H9 (cell line): ENCODE data around the gene TRAF3IP1. TPM values are rescaled to one million over a fixed set of nuclear protein-coding genes. Genes with fewer than 3 reads are reported as not detected.
A peak's percentile ranks its signal among the peaks of the same experiment; 100 is the strongest.
"Not testable (repeated sequence)": the region's sequence is repeated elsewhere in the genome, so short reads cannot be mapped to it uniquely, and the experiment has no call there.

Experiments
- DNase-seq: peaks from one replicate; pipeline ENCODE4 v3.0.0-alpha.2; 2017
- H2AFZ ChIP-seq: one replicate; pipeline ENCODE4 v1.6.1; 2013; ENCODE audit warnings: mild to moderate bottlenecking, low read length, control low read depth, moderate library complexity
- H2AK5ac ChIP-seq: 2 replicates; pipeline ENCODE4 v1.6.1; 2013; ENCODE audit warnings: low read length, control low read depth, mixed read lengths; ENCODE audit not compliant: insufficient read length
- H2BK120ac ChIP-seq: one replicate; pipeline ENCODE4 v1.6.1; 2013; ENCODE audit warnings: low read depth, mild to moderate bottlenecking, low read length, control low read depth, inconsistent platforms; ENCODE audit not compliant: poor library complexity, severe bottlenecking
- H2BK12ac ChIP-seq: 2 replicates; pipeline ENCODE4 v1.6.1; 2013; ENCODE audit warnings: low read length, control low read depth, mixed read lengths, low read depth; ENCODE audit not compliant: insufficient read length
- H2BK15ac ChIP-seq: 2 replicates; pipeline ENCODE4 v1.6.1; 2013; ENCODE audit warnings: low read depth, low read length, control low read depth
- H2BK20ac ChIP-seq: one replicate; pipeline ENCODE4 v1.6.1; 2013; ENCODE audit warnings: low read depth, mild to moderate bottlenecking, low read length, control low read depth, inconsistent platforms; ENCODE audit not compliant: poor library complexity, severe bottlenecking
- H2BK5ac ChIP-seq: 2 replicates; pipeline ENCODE4 v1.6.1; 2013; ENCODE audit warnings: low read length, control low read depth, mixed read lengths; ENCODE audit not compliant: insufficient read length
- H3K14ac ChIP-seq: 2 replicates; pipeline ENCODE4 v1.6.1; 2013; ENCODE audit warnings: low read length, control low read depth; ENCODE audit not compliant: insufficient read depth
- H3K18ac ChIP-seq: 2 replicates; pipeline ENCODE4 v1.6.1; 2013; ENCODE audit warnings: low read depth, mild to moderate bottlenecking, mixed read lengths, low read length, control low read depth; ENCODE audit not compliant: insufficient read length
- H3K23ac ChIP-seq: 2 replicates; pipeline ENCODE4 v1.6.1; 2013; ENCODE audit warnings: low read length, control low read depth, mixed read lengths, low read depth; ENCODE audit not compliant: insufficient read length
- H3K23me2 ChIP-seq: 2 replicates; pipeline ENCODE4 v1.6.1; 2013; ENCODE audit warnings: low read depth, mild to moderate bottlenecking, mixed read lengths, low read length, control low read depth; ENCODE audit not compliant: insufficient read length, poor library complexity, severe bottlenecking
- H3K27ac ChIP-seq: 2 replicates; pipeline ENCODE4 v1.5.1; 2013; ENCODE audit warnings: low read length, control low read depth, mixed read lengths, low read depth; ENCODE audit not compliant: insufficient read length
- H3K27me3 ChIP-seq: 2 replicates; pipeline ENCODE4 v1.6.1; 2013; ENCODE audit warnings: low read length, control low read depth, inconsistent platforms; ENCODE audit not compliant: insufficient read depth
- H3K4ac ChIP-seq: 2 replicates; pipeline ENCODE4 v1.6.1; 2013; ENCODE audit warnings: low read depth, mild to moderate bottlenecking, control low read depth, inconsistent platforms, low read length, moderate library complexity
- H3K4me1 ChIP-seq: 2 replicates; pipeline ENCODE4 v1.6.1; 2013; ENCODE audit warnings: low read length, control low read depth, inconsistent platforms; ENCODE audit not compliant: insufficient read depth
- H3K4me2 ChIP-seq: 2 replicates; pipeline ENCODE4 v1.6.1; 2013; ENCODE audit warnings: low read length, control low read depth, mixed read lengths; ENCODE audit not compliant: insufficient read length, insufficient read depth
- H3K56ac ChIP-seq: 2 replicates; pipeline ENCODE4 v1.6.1; 2013; ENCODE audit warnings: low read depth, mild to moderate bottlenecking, mixed read lengths, low read length, control low read depth; ENCODE audit not compliant: insufficient read length
- H3K79me1 ChIP-seq: 2 replicates; pipeline ENCODE4 v1.6.1; 2013; ENCODE audit warnings: low read depth, mild to moderate bottlenecking, moderate library complexity, low read length, control low read depth, inconsistent platforms; ENCODE audit not compliant: insufficient read depth, poor library complexity, severe bottlenecking
- H3K79me2 ChIP-seq: 2 replicates; pipeline ENCODE4 v1.6.1; 2013; ENCODE audit warnings: low read length, control low read depth, inconsistent platforms; ENCODE audit not compliant: insufficient read depth
- H3K9ac ChIP-seq: 2 replicates; pipeline ENCODE4 v1.6.1; 2013; ENCODE audit warnings: low read length, control low read depth, mixed read lengths; ENCODE audit not compliant: insufficient read length; ENCODE audit errors: extremely low read depth
- H3K9me3 ChIP-seq: one replicate; pipeline ENCODE4 v1.6.1; 2013; ENCODE audit warnings: low read depth, low read length, inconsistent platforms; ENCODE audit not compliant: control insufficient read depth
- H3T11ph ChIP-seq: one replicate; pipeline ENCODE4 v1.6.1; 2013; ENCODE audit warnings: mild to moderate bottlenecking, low read length, control low read depth, inconsistent platforms
- H4K20me1 ChIP-seq: one replicate; pipeline ENCODE4 v1.6.1; 2013; ENCODE audit not compliant: control insufficient read depth, insufficient read length, insufficient read depth
- H4K5ac ChIP-seq: 2 replicates; pipeline ENCODE4 v1.6.1; 2013; ENCODE audit warnings: low read depth, mild to moderate bottlenecking, mixed read lengths, low read length, control low read depth; ENCODE audit not compliant: insufficient read length
- H4K8ac ChIP-seq: replicated peaks from 2 replicates; pipeline ENCODE4 v1.6.1; 2013; ENCODE audit warnings: low read length, control low read depth, mixed read lengths, low read depth; ENCODE audit not compliant: insufficient read length
- H4K91ac ChIP-seq: 2 replicates; pipeline ENCODE4 v1.6.1; 2013; ENCODE audit warnings: low read depth, mild to moderate bottlenecking, moderate library complexity, mixed read lengths, low read length, control low read depth; ENCODE audit not compliant: insufficient read length
- H3K27ac Mint-ChIP-seq, 3 experiments: 2 replicates in 2 of 3; 3 replicates in 1 of 3; pipeline ENCODE4 v1.8.0; 2020 to 2021; ENCODE audit warnings: mixed read lengths in 3 of 3, mild to moderate bottlenecking in 1 of 3, moderate library complexity in 1 of 3
- H3K27me3 Mint-ChIP-seq: 2 replicates; pipeline ENCODE4 v1.8.0; 2021; ENCODE audit warnings: low read depth, mild to moderate bottlenecking, moderate library complexity, mixed read lengths
- H3K36me3 Mint-ChIP-seq, 3 experiments: 2 replicates in 2 of 3; 3 replicates in 1 of 3; pipeline ENCODE4 v1.8.0; 2020 to 2021; ENCODE audit warnings: low read depth in 3 of 3, mixed read lengths in 3 of 3; ENCODE audit not compliant: insufficient read depth in 1 of 3
- H3K4me1 Mint-ChIP-seq, 2 experiments: 2 replicates each; pipeline ENCODE4 v1.8.0; 2020; ENCODE audit warnings: mixed read lengths in 2 of 2
- H3K4me3 Mint-ChIP-seq, 2 experiments: 2 replicates in 1 of 2; 3 replicates in 1 of 2; pipeline ENCODE4 v1.8.0; 2020 to 2021; ENCODE audit warnings: mild to moderate bottlenecking in 2 of 2, mixed read lengths in 2 of 2, moderate library complexity in 1 of 2
- H3K9me3 Mint-ChIP-seq, 2 experiments: 2 replicates in 1 of 2; 3 replicates in 1 of 2; pipeline ENCODE4 v1.8.0; 2020; ENCODE audit warnings: mild to moderate bottlenecking in 2 of 2, mixed read lengths in 2 of 2, moderate library complexity in 1 of 2
- WGBS: extraction: QIAGEN DNeasy Blood & Tissue Kit; methylation state at CpG from one replicate; pipeline ENCODE4 v1.1.7; 2013; ENCODE audit warnings: missing lambda C conversion rate, low lambda C conversion rate, mixed read lengths; ENCODE audit not compliant: insufficient read length; ENCODE audit errors: extremely low coverage; 5-methylcytosine and 5-hydroxymethylcytosine counted together
- total RNA-seq: library from RNA; stranded (reverse); gene quantifications from 2 replicates; pipeline ENCODE4 v1.2.1, GENCODE V29; 2021
- TF ChIP-seq, protein P1 (sequence below): fragments of 200-600 bp; sonication (generic); conservative IDR thresholded peaks from 3 replicates; pipeline ENCODE4 v1.8.0; 2021; ENCODE audit warnings: antibody characterized with exemption, mild to moderate bottlenecking

Gene TRAF3IP1
- total RNA-seq, 1 experiment from 2014 or later: 16.4 TPM

DNA sequence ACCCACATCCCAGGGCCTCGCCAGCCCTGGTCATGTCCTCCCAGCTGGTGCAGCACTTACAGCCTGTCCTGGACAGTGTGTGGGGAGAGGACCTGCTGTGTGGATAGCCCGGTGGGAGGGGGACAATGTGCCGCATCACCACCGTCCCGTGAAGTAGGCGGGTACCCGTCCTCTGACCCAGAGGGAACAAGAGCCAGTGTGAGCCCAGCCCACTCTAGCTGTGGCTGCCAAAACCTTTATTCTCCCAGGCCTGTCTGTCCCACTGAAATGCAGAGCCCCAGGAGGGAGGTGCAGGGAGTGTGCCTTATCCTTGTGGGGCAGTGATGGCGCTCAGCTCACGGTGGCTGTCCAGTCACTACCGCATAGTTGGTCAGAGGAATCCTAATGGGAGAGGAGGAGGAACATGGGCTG, 1.7 kb downstream of the TRAF3IP1 start:
- Histone ChIP-seq H2BK12ac (no peak overlapping the region), H3K79me2 (peaks cover 1% of the 10 kb centered on the region; the same call in 1 of the 2 replicates), H4K20me1 (no peaks in the 10 kb centered on the region), H3K27me3 (no peaks in the 10 kb centered on the region), H2BK15ac (no peak overlapping the region; the same call in 1 of the 2 replicates), H2AK5ac (no peak overlapping the region), H3K56ac (no peak overlapping the region), H4K5ac (no peak overlapping the region), H4K91ac (no peak overlapping the region), H3K9ac (no peak overlapping the region), H3K4me1 (peaks cover 3% of the 10 kb centered on the region; the same call in 1 of the 2 replicates), H3K9me3 (no peaks in the 10 kb centered on the region), H3K18ac (no peak overlapping the region), H3K4me2 (peak overlapping the region; percentile 88), H3T11ph (no peak overlapping the region), H3K4ac (no peak overlapping the region), H3K27ac (no peak overlapping the region), H2BK5ac (no peak overlapping the region), H3K23ac (no peak overlapping the region), H3K79me1 (no peaks in the 10 kb centered on the region), H3K23me2 (peaks cover 7% of the 10 kb centered on the region), H4K8ac (no peak overlapping the region), H3K14ac (no peak overlapping the region), H2AFZ (no peak overlapping the region), H2BK120ac (no peak overlapping the region), H2BK20ac (no peak overlapping the region)
- TF ChIP-seq, protein P1, sequence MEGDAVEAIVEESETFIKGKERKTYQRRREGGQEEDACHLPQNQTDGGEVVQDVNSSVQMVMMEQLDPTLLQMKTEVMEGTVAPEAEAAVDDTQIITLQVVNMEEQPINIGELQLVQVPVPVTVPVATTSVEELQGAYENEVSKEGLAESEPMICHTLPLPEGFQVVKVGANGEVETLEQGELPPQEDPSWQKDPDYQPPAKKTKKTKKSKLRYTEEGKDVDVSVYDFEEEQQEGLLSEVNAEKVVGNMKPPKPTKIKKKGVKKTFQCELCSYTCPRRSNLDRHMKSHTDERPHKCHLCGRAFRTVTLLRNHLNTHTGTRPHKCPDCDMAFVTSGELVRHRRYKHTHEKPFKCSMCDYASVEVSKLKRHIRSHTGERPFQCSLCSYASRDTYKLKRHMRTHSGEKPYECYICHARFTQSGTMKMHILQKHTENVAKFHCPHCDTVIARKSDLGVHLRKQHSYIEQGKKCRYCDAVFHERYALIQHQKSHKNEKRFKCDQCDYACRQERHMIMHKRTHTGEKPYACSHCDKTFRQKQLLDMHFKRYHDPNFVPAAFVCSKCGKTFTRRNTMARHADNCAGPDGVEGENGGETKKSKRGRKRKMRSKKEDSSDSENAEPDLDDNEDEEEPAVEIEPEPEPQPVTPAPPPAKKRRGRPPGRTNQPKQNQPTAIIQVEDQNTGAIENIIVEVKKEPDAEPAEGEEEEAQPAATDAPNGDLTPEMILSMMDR: no peak
- Mint-ChIP-seq H3K4me1 (peaks cover 15 to 18% of the 10 kb centered on the region in 2 experiments), H3K36me3 (peaks cover 4 to 13% (median 12%) of the 10 kb centered on the region in 3 experiments; a peak in 5 of 7 replicates), H3K9me3 (peaks cover 0 to 2% of the 10 kb centered on the region in 2 experiments; a peak in 3 of 5 replicates), H3K4me3 (peak overlapping the region; percentile 78 to 85), H3K27ac (no peak overlapping the region), H3K27me3 (peaks cover 18% of the 10 kb centered on the region)
- no CpG with 5 or more reads among the region's 10 CpGs for WGBS
- DNase-seq: no peak

DNA sequence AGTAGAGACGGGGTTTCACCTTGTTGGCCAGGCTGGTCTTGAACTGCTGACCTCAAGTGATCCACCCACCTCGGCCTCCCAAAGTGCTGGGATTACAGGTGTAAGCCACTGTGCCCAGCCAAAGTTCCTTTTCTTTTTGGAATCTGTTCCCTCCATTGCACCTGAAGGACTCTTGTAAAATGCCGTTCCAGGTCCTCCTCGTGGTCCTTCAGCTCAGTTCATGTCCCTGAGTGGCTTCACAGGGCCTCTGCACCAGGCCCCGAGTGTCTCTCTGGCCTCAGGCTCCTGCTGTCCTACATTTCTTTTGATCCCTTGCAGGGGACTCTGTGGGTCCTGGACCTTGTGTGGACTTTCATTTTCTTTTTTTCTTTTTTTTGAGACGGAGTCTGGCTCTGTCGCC, 3.9 kb downstream of the TRAF3IP1 start:
- Mint-ChIP-seq H3K36me3 (peaks cover 15 to 34% (median 33%) of the 10 kb centered on the region in 3 experiments), H3K4me1 (peaks cover 15 to 17% of the 10 kb centered on the region in 2 experiments)
- H3T11ph ChIP-seq, H3K27me3 Mint-ChIP-seq, DNase-seq, H3K56ac ChIP-seq, H3K9ac ChIP-seq, H3K23me2 ChIP-seq, H2AK5ac ChIP-seq, H2BK15ac ChIP-seq, H4K8ac ChIP-seq, H3K4ac ChIP-seq, H2BK120ac ChIP-seq, H3K4me3 Mint-ChIP-seq, H3K27ac ChIP-seq, H3K79me2 ChIP-seq, H2BK5ac ChIP-seq, H2BK20ac ChIP-seq, H4K5ac ChIP-seq, H3K18ac ChIP-seq, H4K91ac ChIP-seq, H2AFZ ChIP-seq, H3K27me3 ChIP-seq, H3K27ac Mint-ChIP-seq, H3K79me1 ChIP-seq, H3K4me1 ChIP-seq, H2BK12ac ChIP-seq, H3K9me3 Mint-ChIP-seq, H3K23ac ChIP-seq, H4K20me1 ChIP-seq, H3K4me2 ChIP-seq, H3K9me3 ChIP-seq, H3K14ac ChIP-seq: not testable (repeated sequence)
- no CpG with 5 or more reads among the region's 7 CpGs for WGBS
